ENCODE results near the gene NT5M.
A peak's percentile ranks its signal among the peaks of the same experiment; 100 is the strongest.
"Not testable (repeated sequence)": the region's sequence is repeated elsewhere in the genome, so short reads cannot be mapped to it uniquely, and the experiment has no call there.

Gene NT5M

DNA sequence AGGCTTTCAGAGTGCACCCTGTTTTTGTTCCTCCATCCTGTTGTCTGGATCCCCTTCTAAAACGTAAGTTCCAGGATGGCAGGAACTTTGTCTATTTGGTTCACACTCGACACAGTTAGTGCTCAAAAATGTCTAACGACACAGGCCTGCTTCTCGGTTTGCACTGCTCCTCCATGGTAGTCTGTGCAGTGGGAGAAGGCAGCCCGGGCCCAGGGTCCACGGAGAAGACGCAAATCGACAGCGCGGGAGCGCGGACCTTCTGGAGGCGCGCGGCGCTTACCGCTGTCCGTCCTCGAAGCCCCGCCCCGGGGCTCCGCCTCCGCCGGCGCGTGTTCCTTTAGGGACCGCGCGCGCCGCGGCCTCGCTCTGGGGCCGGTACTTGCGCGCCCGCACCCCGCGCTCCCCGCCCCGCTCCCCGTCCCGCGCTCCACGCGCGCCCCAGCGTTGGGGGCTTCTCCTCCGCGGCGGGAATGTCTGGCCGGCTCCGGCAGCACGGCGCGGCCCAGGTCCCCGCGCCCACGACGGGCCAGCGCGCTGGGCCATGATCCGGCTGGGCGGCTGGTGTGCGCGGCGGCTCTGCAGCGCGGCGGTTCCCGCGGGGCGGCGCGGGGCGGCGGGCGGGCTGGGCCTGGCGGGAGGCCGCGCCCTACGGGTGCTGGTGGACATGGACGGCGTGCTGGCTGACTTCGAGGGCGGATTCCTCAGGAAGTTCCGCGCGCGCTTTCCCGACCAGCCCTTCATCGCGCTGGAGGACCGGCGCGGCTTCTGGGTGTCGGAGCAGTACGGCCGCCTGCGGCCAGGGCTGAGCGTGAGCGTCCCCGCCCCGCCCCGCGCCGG lies at the start of gene NT5M:
Gene NT5M, plus strand, starts transcription at position 364 of the 837 bp plus-strand sequence. Its CDS starts 178 bp downstream, at position 542.
- peak; percentile 50 for DNase-seq (ENCODE audit: low read depth)

DNA sequence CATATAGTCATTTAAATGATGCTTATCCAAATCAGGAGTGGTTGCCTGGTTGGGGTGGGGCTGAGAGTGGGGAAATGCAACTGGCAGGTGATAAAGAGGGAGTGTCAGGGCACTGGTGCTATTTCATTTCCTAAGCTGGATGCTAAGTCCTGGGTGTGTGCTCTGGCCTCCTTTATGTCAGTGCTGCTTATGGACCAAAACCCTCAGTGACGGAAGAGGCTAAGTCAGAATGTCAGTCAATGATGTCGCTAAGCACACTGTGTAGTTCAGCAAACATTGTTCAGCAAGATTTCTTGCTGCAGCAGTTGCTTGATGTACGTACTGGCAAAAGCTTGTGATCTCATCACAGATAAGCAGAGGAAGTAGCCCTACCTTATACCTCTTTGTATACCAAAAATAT lies 49.8 kb upstream of the NT5M start:
- no peak for DNase-seq (ENCODE audit: low read depth)

DNA sequence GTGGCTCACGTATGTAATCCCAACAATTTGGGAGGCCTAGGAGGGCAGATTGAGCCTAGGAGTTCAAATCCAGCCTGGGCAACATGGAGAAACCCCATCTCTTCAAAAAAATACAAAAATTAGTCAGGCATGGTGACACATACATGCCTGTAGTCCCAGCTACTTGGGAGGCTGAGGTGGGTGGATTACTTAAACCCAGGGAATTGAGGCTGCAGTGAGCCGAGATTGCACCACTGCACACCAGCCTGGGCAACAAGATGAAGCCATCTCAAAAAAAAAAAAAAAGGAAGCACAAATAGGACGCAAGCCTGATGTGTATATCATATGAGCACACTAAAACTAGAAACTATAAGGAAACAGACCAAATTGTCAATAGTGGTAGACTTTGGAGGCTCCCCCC lies 49.1 kb upstream of the NT5M start:
- no peak for DNase-seq (ENCODE audit: low read depth)

DNA sequence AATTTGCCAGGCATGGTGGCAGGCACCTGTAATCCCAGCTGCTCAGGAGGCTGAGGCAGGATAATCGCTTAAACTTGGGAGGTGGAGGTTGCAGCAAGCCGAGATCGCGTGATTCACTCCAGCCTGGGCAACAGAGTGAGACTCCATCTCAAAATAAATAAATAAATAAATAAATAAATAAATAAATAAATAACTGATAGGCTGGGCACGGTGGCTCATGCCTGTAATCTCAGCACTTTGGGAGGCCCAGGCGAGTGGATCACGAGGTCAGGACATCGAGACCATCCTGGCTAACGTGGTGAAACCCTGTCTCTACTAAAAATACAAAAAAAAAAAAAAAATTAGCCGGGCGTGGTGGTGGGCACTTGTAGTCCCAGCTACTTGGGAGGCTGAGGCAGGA lies 47.5 kb upstream of the NT5M start:
- not testable (repeated sequence) for DNase-seq (ENCODE audit: low read depth)

DNA sequence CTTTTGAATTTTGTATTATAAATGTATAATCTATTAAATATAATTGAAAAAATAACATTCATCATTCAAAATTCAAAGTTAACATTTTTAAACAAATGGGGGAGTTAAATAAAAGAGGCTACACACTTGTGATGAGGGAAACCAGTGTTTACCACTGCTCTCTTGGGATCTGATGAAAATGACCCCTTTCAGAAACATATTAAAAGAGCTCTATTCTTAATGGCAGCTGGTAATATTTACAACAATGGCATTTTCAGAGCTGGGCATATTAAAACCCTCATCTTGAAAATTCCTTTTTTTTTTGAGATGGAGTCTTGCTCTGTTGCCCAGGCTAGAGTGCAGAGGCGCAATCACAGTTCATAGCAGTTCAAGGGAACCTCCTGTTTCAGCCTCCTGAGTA lies 46.9 kb upstream of the NT5M start:
- no peak for DNase-seq (ENCODE audit: low read depth)

DNA sequence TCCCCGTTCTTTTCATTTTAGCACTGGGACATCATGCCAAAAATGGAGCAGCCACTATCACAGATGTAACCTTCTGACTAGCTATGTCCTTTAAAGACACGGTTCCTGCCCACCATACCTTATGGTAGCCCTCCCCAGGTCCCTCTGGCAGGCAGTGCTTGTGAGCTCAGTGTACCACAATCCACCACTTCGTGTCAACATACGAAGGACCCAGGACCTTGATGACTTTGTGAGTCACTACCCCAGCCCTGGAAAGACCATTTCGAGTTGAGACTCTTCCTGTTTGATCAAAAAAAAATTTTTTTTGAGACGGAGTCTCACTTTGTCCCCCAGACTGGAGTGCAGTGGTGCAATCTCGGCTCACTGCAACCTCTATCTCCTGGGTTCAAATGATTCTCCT lies 45.2 kb upstream of the NT5M start:
- no peak for DNase-seq (ENCODE audit: low read depth)

DNA sequence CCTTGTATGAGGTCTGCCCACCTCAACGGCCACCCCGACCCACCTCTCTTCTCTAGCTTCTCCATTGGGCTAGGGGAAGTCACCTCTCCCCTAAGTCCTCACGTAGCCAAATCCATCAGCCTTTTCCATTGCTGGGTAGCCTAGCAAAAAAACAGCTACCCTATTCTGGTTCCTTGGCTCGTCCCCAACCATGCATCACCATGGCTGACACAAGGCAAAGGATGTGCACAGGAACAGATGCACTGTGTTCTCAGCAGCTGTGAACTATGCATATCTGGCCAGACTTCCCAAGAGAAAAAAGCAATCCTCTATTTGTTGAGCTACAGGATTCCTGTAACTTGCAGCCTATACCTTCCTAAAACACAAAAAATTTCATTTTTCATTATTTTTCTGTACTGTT lies 44.2 kb upstream of the NT5M start:
- DNase-seq (ENCODE audit: low read depth) = no peak

DNA sequence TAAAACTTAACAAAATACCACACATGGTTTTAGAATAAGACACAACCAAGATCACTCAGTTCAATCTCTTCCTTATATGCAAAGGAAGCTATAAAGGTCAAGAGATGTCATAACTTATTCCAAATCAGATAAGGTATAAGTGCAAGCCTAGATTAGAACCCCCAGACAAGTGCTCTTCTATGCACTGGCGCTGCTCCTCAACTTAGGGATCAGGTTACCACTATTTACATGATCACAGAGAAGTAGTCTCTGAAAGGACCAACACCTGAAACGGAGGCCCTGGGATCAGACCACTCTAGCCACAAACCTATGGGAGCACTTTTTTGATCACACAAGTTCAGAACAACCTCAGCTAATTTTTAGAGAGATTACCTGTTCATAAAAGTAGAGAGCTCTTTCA lies 38.7 kb upstream of the NT5M start:
- no peak for DNase-seq (ENCODE audit: low read depth)

DNA sequence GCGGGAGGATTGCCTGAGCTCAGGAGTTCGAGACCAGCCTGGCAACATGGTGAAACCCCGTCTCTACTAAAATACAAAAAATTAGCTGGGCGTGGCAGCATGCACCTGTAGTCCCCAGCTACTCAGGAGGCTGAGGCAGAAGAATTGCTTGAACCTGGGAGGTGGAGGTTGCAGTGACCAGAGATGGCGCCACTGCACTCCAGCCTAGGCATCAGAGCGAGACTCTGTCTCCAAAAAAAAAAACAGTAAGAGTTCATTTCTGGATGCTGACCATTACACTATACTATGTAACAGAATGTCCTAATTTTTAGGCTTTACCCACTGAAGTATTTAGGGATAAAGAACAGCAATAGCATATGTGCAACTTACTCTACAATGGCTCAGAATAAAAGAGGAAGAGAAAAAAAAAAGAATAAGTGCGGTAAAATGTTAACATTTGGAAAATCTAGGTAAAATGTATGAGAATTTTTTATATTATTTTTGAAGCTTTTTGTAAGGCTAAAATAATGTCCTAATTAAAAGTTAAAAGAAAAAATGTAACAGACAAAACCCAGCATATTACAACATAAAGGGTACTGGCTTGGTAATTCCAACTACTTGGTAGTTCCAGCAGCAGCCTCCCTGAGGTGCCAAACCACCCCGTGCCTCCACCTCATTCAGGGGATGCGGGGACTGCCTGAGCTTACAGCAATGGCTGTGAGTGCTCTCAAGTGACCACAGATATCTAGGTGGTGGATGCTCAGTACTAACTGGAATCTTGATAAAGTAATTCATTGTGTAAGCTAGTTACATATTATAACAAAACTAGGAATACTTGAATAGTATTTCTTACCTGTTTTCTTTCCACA lies 33.0 kb upstream of the NT5M start:
- no peak for DNase-seq (ENCODE audit: low read depth)

DNA sequence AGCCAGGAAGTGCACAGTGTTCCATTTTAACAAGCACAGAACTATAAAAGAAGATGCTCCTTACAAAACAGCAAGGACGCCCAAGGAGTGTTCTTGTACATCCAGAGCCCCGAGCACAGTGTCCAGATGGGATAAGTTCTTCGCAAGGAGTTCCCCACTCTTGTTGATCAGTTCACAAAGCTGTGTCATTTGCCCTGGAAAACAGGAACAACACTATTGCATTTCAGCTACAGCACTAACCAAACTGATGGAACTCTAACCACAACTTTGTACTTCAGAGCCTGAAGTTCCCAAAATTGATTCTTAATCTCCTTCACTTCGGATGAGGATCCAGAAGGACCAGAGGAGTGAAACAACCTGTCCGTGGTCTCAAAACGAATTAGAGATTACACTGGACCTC lies 27.2 kb upstream of the NT5M start:
- DNase-seq (ENCODE audit: low read depth) = no peak

DNA sequence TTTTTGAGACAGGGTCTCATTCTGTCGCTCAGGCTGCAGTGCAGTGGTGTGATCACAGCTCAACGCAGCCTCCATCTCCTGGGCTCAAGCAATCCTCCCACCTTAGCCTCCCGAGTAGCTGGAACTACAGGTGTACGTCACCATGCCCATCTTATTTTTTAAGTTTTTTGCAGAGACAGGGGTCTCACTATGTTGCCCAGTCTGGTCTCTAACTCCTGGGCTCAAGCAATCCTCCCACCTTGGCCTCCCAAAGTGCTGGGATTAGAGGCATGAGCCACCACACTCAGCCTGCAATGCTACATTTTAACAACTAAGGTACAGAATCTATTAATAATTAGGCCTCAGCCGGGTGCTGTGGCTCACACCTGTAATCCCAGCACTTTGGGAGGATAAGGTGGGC lies 25.7 kb upstream of the NT5M start:
- DNase-seq (ENCODE audit: low read depth) = not testable (repeated sequence)

DNA sequence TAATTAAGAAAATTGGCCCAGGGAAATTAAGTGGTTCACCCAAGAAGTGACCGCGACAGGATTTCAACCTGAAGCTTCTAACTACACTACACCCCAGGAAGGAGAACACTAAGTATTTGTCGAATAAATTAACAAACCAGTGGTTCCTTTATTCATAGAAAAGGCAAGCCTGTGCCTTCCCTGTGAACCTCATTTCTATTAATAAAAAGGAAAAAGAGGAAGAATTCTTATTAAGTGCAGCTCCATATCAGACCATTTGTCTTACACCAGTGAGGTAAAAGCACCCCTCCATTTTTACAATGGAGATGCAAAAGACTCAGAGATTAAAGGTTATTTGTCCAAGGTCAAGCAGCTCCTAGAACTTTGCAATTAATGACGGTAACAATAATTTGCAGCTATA lies 23.9 kb upstream of the NT5M start:
- DNase-seq (ENCODE audit: low read depth) = no peak

DNA sequence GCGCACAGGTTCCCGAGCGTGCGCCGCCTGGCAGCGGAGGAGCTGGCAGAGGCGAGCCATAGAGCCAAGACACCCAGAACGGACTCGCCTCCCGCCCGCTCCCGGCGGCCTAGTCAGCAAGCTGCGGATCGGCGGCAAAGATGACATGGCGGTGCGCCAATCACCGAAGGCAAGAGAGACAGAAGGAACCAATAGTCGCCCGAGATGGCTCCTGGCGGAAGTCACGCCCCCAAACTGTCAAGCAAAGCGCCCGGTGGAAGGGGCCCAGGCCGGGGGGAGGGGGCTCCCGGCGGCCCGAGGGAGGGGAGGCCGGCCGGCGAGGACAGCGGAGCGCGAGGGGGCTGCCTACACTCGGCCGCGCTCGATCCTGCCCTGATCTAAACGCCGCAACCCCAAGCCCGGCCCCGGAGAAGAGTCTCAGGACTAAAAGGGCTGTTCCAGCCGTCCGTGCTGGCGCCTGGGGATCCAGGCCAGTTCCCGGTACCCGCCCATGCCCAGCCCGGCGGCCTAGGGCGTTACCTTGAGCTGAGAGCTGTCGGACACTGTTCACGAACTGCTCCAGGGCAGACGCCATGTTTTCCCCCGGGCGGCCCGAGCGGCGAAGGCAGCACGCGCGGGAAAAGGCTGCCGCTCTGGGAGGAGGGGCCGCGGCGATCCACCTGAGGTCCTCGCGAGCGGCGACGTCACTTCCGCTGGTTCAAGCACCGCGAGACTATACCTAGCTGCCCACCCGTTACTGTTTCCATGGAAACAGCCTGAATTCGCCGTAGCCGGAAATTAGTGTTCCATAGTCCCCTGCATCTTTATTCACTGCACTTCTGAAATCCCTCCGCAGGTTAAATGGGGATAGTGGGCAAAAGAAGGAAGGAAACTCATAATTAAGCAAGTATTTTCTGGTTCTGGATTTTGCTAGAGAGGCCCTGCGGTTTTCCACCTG lies 22.3 kb upstream of the NT5M start, which contains the start of gene COPS3:
Gene COPS3, minus strand, starts transcription at position 634 of the 937 bp plus-strand sequence. Its CDS starts 60 bp downstream, at position 574.
- DNase-seq (ENCODE audit: low read depth) = peak; percentile 96

DNA sequence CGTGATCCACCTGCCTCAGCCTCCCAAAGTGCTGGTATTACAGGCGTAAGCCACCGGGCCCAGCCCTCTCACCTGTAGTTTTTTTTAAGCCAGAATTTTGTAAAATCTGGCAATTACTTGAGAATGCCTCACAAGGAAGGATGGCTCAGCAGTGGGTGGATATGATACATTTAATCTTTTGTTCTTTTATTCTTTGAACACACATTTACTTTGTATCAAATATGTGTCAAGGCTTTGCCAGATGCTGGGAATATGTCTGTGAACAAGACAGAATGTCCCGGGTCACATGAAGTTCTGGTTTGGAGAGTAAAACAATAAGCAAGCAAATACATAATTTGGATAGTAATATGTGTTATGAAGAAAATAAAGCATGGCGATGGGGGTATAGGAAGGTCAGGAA lies 17.2 kb upstream of the NT5M start:
- DNase-seq (ENCODE audit: low read depth) = no peak

DNA sequence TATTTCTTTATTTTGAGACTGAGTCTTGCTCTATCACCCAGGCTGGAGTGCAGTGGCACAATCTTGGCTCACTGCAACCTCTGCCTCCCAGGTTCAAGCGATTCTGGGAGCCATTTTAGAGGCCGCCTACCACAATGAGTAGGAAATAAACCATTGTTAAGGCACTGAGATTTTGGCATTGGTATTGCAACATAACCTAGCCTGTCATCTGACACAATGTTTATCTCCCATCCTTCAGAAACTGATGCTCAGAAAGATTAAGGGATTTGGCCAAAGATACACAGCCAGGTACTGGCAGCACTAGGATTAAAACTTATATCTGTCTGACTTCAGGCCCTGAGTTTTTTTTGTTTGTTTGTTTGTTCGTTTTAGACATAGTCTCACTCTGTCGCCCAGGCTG lies 14.1 kb upstream of the NT5M start:
- DNase-seq (ENCODE audit: low read depth) = no peak

DNA sequence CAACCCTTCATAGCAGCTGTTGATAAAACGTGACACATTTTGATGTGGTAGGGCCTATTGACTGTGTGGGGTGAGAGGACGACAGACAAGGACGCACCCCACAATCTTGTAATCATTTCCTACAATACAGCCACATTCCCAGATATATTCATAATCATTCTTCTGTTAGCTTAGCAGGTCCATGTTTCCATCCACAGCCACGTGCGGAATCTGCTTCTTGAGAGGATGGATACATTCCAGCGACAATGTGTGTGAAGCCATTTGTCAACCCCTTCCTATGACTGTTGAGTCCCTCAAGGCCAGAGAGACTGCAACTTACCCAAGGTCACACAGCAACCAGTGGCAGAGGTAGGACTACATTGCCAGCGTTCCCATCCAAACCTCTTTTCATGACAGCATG lies 13.5 kb upstream of the NT5M start:
- no peak for DNase-seq (ENCODE audit: low read depth)

DNA sequence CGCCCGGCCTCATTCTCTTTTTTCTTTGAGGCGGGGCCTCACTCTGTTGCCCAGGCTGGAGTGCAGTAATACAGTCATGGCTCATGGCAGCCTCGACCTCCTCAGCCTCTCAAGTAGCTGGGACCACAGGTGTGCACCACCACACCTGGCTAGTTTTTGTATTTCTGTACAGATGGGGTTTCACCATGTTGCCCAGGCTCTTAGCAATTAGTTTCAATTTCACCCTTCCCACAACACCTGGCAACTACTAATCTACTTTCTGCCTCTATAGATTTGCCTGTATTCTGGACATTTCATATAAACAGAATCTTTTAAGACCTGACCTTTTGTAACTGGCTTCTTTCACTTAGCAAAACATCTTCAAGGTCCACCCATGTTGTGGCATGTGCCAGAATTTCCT lies 8.0 kb upstream of the NT5M start:
- DNase-seq (ENCODE audit: low read depth) = no peak

DNA sequence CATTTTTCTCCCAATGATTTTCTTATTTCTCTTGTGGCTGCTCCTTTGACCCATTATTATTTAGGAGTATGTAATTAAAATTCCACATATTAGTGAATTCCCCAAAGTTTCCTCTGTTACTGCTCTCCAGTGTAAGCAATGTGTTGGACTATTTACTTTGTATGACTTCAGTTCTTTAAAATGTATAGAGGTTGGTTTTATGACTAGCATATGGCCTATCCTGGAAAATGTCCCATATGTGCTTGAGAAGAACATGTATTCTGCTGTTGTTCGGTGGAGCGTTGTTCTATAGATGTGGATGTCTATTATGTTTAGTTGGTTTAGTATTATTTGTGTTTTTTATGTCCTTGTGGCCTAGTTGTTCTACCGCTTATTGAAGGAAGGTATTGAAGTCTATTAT lies 6.0 kb upstream of the NT5M start:
- DNase-seq (ENCODE audit: low read depth) = no peak

DNA sequence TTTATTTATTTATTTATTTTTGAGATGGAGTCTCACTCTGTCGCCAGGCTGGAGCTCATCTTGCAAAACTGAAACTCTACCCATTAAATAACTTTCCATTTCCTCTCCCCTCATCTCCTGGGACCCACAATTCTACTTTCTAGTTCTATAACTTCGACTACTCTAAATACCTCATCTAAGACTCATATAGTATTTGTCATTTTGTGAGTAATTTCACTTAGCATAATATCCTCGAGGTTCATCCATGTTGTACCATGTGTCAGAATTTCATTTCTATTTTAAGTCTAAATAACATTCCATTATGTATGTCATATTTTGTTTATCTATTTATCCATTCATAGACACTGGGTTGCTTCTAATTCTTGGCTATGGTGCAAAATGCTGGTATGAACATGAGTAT lies 5.1 kb upstream of the NT5M start:
- no peak for DNase-seq (ENCODE audit: low read depth)

DNA sequence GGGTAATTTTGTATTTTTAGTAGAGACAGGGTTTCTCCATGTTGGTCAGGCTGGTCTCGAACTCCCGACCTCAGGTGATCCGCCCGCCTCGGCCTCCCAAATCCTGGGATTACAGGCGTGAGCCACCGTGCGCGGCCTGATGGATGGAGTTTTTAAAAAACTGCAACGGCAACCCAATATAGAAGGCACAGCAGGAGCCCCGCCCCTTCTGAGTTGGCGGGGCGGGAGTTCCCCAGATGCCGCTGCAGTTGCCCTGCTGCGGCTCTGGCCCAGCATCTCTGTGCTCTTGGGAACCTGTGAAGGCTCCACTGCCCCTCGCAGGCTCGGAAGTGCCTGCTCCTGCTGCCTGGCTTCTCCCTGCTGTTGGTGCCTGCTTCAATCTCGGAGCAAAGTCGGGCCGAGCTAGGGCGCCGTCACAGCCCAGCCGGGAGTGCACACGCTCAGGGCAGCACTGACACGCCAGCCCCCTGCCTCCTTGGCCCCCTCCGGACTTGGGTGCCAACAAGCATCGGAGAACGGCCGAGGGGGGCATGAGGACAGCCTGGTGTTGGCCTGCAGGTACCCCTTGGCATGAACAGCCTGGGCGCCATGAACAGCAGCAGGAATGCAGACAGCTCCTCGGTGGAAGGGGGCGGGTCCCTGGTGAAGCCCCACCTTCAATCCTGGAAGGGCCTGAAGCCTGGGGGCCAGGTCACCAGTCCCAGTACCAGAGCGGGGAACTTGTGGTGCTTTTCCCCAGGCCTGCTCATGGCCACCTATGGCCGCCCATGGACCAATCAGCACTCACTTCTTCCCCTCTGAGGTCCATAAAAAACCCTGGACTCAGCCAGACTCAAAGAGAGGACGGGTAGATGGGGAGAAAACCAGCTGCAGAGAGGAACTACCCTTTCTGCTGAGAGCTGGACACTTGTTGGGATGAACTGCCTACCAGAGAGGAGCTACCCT lies 2.3 kb upstream of the NT5M start:
- peak; percentile 43 for DNase-seq (ENCODE audit: low read depth)

DNA sequence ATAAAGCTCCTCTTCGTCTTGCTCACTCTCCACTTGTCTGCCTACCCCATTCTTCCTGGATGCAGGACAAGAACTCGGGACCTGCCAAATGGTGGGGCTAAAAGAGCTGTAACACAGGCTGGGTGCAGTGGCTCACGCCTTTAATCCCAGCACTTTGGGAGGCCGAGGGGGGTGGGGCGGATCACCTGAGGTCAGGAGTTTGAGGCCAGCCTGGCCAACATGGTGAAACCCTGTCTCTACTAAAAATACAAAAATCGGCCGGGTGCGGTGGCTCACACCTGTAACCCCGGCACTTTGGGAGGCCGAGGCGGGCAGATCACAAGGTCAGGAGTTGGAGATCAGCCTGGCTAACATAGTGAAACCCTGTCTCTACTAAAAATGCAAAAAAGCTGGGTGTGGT lies 1.5 kb upstream of the NT5M start:
- DNase-seq (ENCODE audit: low read depth) = not testable (repeated sequence)
